Mucosa of rectum (tissue), 2 donors: ENCODE results near the gene ARHGAP32.

Experiments
- H3K27ac ChIP-seq, 2 donors: one replicate each; pipeline ENCODE4 v1.7.0; 2013; ENCODE audit warnings: inconsistent platforms in 2 of 2, low read depth in 2 of 2, low read length in 2 of 2
- H3K27me3 ChIP-seq, 2 donors: one replicate each; pipeline ENCODE4 v1.7.0; 2013; ENCODE audit warnings: low read length in 2 of 2; ENCODE audit not compliant: control insufficient read depth in 2 of 2, insufficient read depth in 2 of 2
- H3K36me3 ChIP-seq, 2 donors: one replicate each; pipeline ENCODE4 v1.7.0; 2013; ENCODE audit warnings: low read length in 2 of 2; ENCODE audit not compliant: control insufficient read depth in 2 of 2, insufficient read depth in 2 of 2
- H3K4me1 ChIP-seq, 2 donors: one replicate each; pipeline ENCODE4 v1.7.0; 2013; ENCODE audit warnings: low read length in 2 of 2, mild to moderate bottlenecking in 1 of 2; ENCODE audit not compliant: control insufficient read depth in 2 of 2, insufficient read depth in 2 of 2
- H3K4me3 ChIP-seq, 2 donors: one replicate each; pipeline ENCODE4 v1.7.0; 2013; ENCODE audit warnings: low read length in 2 of 2
- H3K9ac ChIP-seq, 2 donors: one replicate each; pipeline ENCODE4 v1.7.0; 2013; ENCODE audit warnings: low read length in 2 of 2, low read depth in 1 of 2, mild to moderate bottlenecking in 1 of 2
- H3K9me3 ChIP-seq, 2 donors: one replicate each; pipeline ENCODE4 v1.7.0; 2013; ENCODE audit warnings: low read length in 2 of 2; ENCODE audit not compliant: control insufficient read depth in 2 of 2
- donor health status: healthy.
- donor health status: Normal muscosa, but diverticular disease.

ARHGAP32 gene

GRCh38 chr11:128940156-128940555 lies 252.0 kb downstream of the ARHGAP32 start:
- no peaks in the 10 kb centered on the region for H3K36me3 ChIP-seq
- no peak overlapping the region for H3K4me3 ChIP-seq
- H3K4me1 ChIP-seq: no peaks in the 10 kb centered on the region
- H3K9me3 ChIP-seq: no peaks in the 10 kb centered on the region
- no peak overlapping the region for H3K9ac ChIP-seq
- peaks cover 0 to 2% of the 10 kb centered on the region in 2 donors for H3K27me3 ChIP-seq
- no peak overlapping the region for H3K27ac ChIP-seq

- Histone ChIP-seq H3K27ac (no peak overlapping the region), H3K36me3 (no peaks in the 10 kb centered on the region), H3K9ac (no peak overlapping the region), H3K9me3 (no peaks in the 10 kb centered on the region), H3K4me1 (no peaks in the 10 kb centered on the region), H3K27me3 (peaks cover 0 to 2% of the 10 kb centered on the region in 2 donors), H3K4me3 (no peak overlapping the region)
These were observed 252.5 kb downstream of the ARHGAP32 start for GRCh38 chr11:128939591-128939990.

- no peak overlapping the region for H3K4me3 ChIP-seq
- H3K9me3 ChIP-seq: no peaks in the 10 kb centered on the region
- H3K9ac ChIP-seq: no peak overlapping the region
- no peaks in the 10 kb centered on the region for H3K36me3 ChIP-seq
- H3K4me1 ChIP-seq: no peaks in the 10 kb centered on the region
- peaks cover 0 to 2% of the 10 kb centered on the region in 2 donors for H3K27me3 ChIP-seq
- no peak overlapping the region for H3K27ac ChIP-seq
These were observed 253.8 kb downstream of the ARHGAP32 start for GRCh38 chr11:128938156-128938885.

GRCh38 chr11:128937480-128937879 lies 254.6 kb downstream of the ARHGAP32 start:
- Histone ChIP-seq H3K27ac (no peak overlapping the region), H3K9me3 (no peaks in the 10 kb centered on the region), H3K9ac (no peak overlapping the region), H3K27me3 (peaks cover 0 to 2% of the 10 kb centered on the region in 2 donors), H3K4me3 (no peak overlapping the region), H3K36me3 (no peaks in the 10 kb centered on the region), H3K4me1 (no peaks in the 10 kb centered on the region)

- Histone ChIP-seq H3K36me3 (no peaks in the 10 kb centered on the region), H3K27me3 (peaks cover 0 to 2% of the 10 kb centered on the region in 2 donors), H3K27ac (no peak overlapping the region), H3K4me1 (no peaks in the 10 kb centered on the region), H3K9me3 (no peaks in the 10 kb centered on the region), H3K9ac (no peak overlapping the region), H3K4me3 (no peak overlapping the region)
These were observed 255.4 kb downstream of the ARHGAP32 start for GRCh38 chr11:128936606-128937251.

GRCh38 chr11:128934926-128935325 lies 257.2 kb downstream of the ARHGAP32 start:
- Histone ChIP-seq H3K9me3 (no peaks in the 10 kb centered on the region), H3K4me3 (no peak overlapping the region), H3K4me1 (no peaks in the 10 kb centered on the region), H3K27me3 (no peaks in the 10 kb centered on the region), H3K27ac (no peak overlapping the region), H3K9ac (no peak overlapping the region), H3K36me3 (no peaks in the 10 kb centered on the region)

- Histone ChIP-seq H3K36me3 (no peaks in the 10 kb centered on the region), H3K4me3 (no peak overlapping the region), H3K4me1 (no peaks in the 10 kb centered on the region), H3K9me3 (no peaks in the 10 kb centered on the region), H3K27ac (no peak overlapping the region), H3K9ac (no peak overlapping the region), H3K27me3 (no peaks in the 10 kb centered on the region)
These were observed 257.8 kb downstream of the ARHGAP32 start for GRCh38 chr11:128934351-128934750.

GRCh38 chr11:128933481-128934178 lies 258.5 kb downstream of the ARHGAP32 start:
- no peak overlapping the region for H3K27ac ChIP-seq
- H3K9ac ChIP-seq: no peak overlapping the region
- no peaks in the 10 kb centered on the region for H3K4me1 ChIP-seq
- no peaks in the 10 kb centered on the region for H3K36me3 ChIP-seq
- no peak overlapping the region for H3K4me3 ChIP-seq
- no peaks in the 10 kb centered on the region for H3K9me3 ChIP-seq
- no peaks in the 10 kb centered on the region for H3K27me3 ChIP-seq

- no peak overlapping the region for H3K9ac ChIP-seq
- no peak overlapping the region for H3K27ac ChIP-seq
- no peaks in the 10 kb centered on the region for H3K36me3 ChIP-seq
- no peak overlapping the region for H3K4me3 ChIP-seq
- H3K27me3 ChIP-seq: no peaks in the 10 kb centered on the region
- no peaks in the 10 kb centered on the region for H3K4me1 ChIP-seq
- H3K9me3 ChIP-seq: no peaks in the 10 kb centered on the region
These were observed 260.5 kb downstream of the ARHGAP32 start for GRCh38 chr11:128931668-128932067.

GRCh38 chr11:128931066-128931465 lies 261.1 kb downstream of the ARHGAP32 start:
- H3K27ac ChIP-seq: no peak overlapping the region
- no peak overlapping the region for H3K4me3 ChIP-seq

More at GRCh38 chr11:128931066-128931465, 261.1 kb downstream of the ARHGAP32 start:
- no peaks in the 10 kb centered on the region for H3K36me3 ChIP-seq
- H3K4me1 ChIP-seq: no peaks in the 10 kb centered on the region
- H3K9ac ChIP-seq: no peak overlapping the region
- no peaks in the 10 kb centered on the region for H3K27me3 ChIP-seq
- H3K9me3 ChIP-seq: no peaks in the 10 kb centered on the region
